OCI-LY7 (cell line): ENCODE results near the gene PKNOX1. TPM values are rescaled to one million over a fixed set of nuclear protein-coding genes. Genes with fewer than 3 reads are reported as not detected.
"Not testable (repeated sequence)": the region's sequence is repeated elsewhere in the genome, so short reads cannot be mapped to it uniquely, and the experiment has no call there.

Experiments used
- BruUV-seq: library from RNA; stranded (reverse); fragments of 400-500 nt; replicated peaks from 2 replicates; lab custom pipeline; 2021; lab: Mats Ljungman, UMichigan
- CTCF ChIA-PET: fragments of 300-600 bp; sonication (Branson Sonifier 250); formaldehyde crosslinking; loops from one replicate; lab custom pipeline; 2022; ENCODE audit warnings: antibody characterized with exemption; ENCODE audit not compliant: unreplicated experiment; lab: Charles Lee
- POLR2A ChIA-PET: fragments of 300-600 bp; sonication (Branson Sonifier 250); formaldehyde crosslinking; loops from one replicate; lab custom pipeline; 2022; ENCODE audit warnings: antibody characterized with exemption; lab: Charles Lee
- DNase-seq: peaks from one replicate; pipeline ENCODE4 v3.0.0-alpha.2; 2015; ENCODE audit warnings: low spot score
- H2AFZ ChIP-seq: fragments of 200-600 bp; sonication (generic), shearing (Covaris generic); 2 replicates; pipeline ENCODE4 v1.6.1; 2014; ENCODE audit warnings: mild to moderate bottlenecking, antibody characterized with exemption, low read length, moderate library complexity
- H3K27ac ChIP-seq: fragments of 200-600 bp; sonication (generic); 2 replicates; pipeline ENCODE4 v1.5.1; 2014; ENCODE audit warnings: mixed run types, low read depth, mild to moderate bottlenecking, moderate library complexity, low read length, inconsistent platforms; ENCODE audit not compliant: poor library complexity, severe bottlenecking
- H3K36me3 ChIP-seq: fragments of 200-600 bp; sonication (generic); 2 replicates; pipeline ENCODE4 v1.6.1; 2014; ENCODE audit warnings: mild to moderate bottlenecking, antibody characterized with exemption, low read length, moderate library complexity, mixed read lengths; ENCODE audit not compliant: insufficient read depth
- H3K4me1 ChIP-seq: fragments of 200-600 bp; sonication (generic); 2 replicates; pipeline ENCODE4 v1.5.1; 2014; ENCODE audit warnings: mild to moderate bottlenecking, low read length; ENCODE audit not compliant: insufficient read depth, poor library complexity, severe bottlenecking
- H3K4me2 ChIP-seq: fragments of 200-600 bp; sonication (generic); 2 replicates; pipeline ENCODE4 v1.6.1; 2014; ENCODE audit warnings: mild to moderate bottlenecking, low read length
- H3K4me3 ChIP-seq: fragments of 200-600 bp; sonication (generic); 2 replicates; pipeline ENCODE4 v1.5.1; 2014; ENCODE audit warnings: mild to moderate bottlenecking, low read depth, low read length; ENCODE audit not compliant: poor library complexity, severe bottlenecking
- H3K79me2 ChIP-seq: fragments of 200-600 bp; sonication (generic); 2 replicates; pipeline ENCODE4 v1.6.1; 2016; ENCODE audit warnings: low read depth, mild to moderate bottlenecking, low read length, moderate library complexity, mixed read lengths; ENCODE audit not compliant: insufficient read depth
- H3K9me2 ChIP-seq: fragments of 200-600 bp; sonication (generic); 2 replicates; pipeline ENCODE4 v1.6.1; 2016; ENCODE audit warnings: mild to moderate bottlenecking, low read length, mixed read lengths; ENCODE audit not compliant: insufficient read depth
- H3K9me3 ChIP-seq: fragments of 200-600 bp; sonication (generic); 2 replicates; pipeline ENCODE4 v1.6.1; 2014; ENCODE audit warnings: mild to moderate bottlenecking, mixed run types, low read length, mixed read lengths
- H4K20me1 ChIP-seq: fragments of 200-600 bp; sonication (generic); 2 replicates; pipeline ENCODE4 v1.6.1; 2014; ENCODE audit warnings: mild to moderate bottlenecking, antibody characterized with exemption, low read length, moderate library complexity, mixed read lengths; ENCODE audit not compliant: insufficient read depth
- EZH2phosphoT487 ChIP-seq: fragments of 200-600 bp; sonication (generic); IDR thresholded peaks from 2 replicates; pipeline ENCODE4 v1.6.1; 2018; ENCODE audit warnings: low read depth, borderline replicate concordance, mild to moderate bottlenecking, mixed run types, antibody characterized with exemption, low read length, moderate library complexity, mixed read lengths
- intact Hi-C: fragments of 100-400 bp; cut with micrococcal nuclease; formaldehyde crosslinking; loops from one replicate; pipeline ENCODE4 v1.10.0; 2022; ENCODE audit not compliant: unreplicated experiment
- total RNA-seq, 2 experiments: library from RNA; depleted of rRNA in 1 of 2; stranded (reverse); fragments of >200 nt in 1 of 2; shearing (Covaris generic) in 1 of 2; gene quantifications; 2 replicates each; pipeline ENCODE4 v1.2.3, GENCODE V29; 2014 to 2022
- TF ChIP-seq, protein P1 (sequence below): fragments of 200-600 bp; sonication (generic); conservative IDR thresholded peaks from 2 replicates; pipeline ENCODE4 v1.5.1; 2014; ENCODE audit warnings: mild to moderate bottlenecking, antibody characterized with exemption, low read length, moderate library complexity, mixed read lengths

PKNOX1 gene
- total RNA-seq, 2 experiments from 2014 or later: 23.7 to 32.9 TPM

DNA sequence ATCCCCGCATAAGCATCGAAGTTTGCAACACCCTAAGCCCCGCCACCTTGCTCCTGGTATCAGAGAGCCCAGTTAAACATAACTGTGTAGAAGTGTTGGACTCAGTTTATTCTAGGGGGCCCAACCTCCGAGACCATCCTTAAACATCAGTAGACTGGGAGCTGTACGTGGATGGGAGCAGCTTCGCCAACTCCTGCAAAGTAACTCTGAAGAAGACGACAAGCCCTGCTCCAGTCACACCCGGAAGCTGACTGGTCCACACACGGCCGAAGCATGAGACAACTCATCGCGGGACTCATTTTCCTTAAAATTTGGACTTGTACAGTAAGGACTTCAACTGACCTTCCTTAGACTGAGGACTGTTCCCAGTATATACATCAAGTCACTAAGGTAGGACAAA lies 40.4 kb upstream of the PKNOX1 start:
- POLR2A ChIA-PET: interaction anchor here (0.6 kb wide), 2 partner anchors 35 to 380 kb away, joined by 4 to 5 read pairs; no protein-coding TSS in a partner anchor
- intact Hi-C loops, DNase-seq, H3K4me3 ChIP-seq, CTCF ChIA-PET, H3K9me3 ChIP-seq, H3K36me3 ChIP-seq, H4K20me1 ChIP-seq, H3K79me2 ChIP-seq, H3K27ac ChIP-seq, H3K4me2 ChIP-seq, H2AFZ ChIP-seq, H3K9me2 ChIP-seq, BruUV-seq: not testable (repeated sequence)
- H3K4me1 ChIP-seq: peaks cover 38% of the 10 kb centered on the region

DNA sequence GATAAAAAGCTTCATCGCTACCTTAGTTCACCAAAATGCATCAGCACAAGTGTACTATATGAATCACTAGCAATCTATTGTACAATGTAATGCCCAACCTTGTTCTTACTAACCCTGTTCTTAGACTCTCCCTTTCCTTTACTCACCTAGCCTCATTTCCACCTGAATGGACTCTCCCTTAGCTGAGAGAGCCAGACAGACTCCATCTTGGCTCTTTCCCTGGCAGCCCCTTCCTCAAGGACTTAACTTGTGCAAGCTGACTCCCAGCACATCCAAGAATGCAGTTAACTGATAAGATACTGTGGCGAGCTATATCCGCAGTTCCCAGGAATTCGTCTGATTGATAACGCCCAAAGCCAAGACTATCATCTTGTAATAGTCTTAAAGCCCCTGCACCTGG lies 38.0 kb upstream of the PKNOX1 start:
- DNase-seq, H3K36me3 ChIP-seq, H4K20me1 ChIP-seq, POLR2A ChIA-PET, H2AFZ ChIP-seq, CTCF ChIA-PET, H3K9me3 ChIP-seq, H3K4me2 ChIP-seq, H3K9me2 ChIP-seq, H3K4me3 ChIP-seq, H3K79me2 ChIP-seq, BruUV-seq, intact Hi-C loops: not testable (repeated sequence)
- H3K27ac ChIP-seq: peak overlapping the region; percentile 87
- H3K4me1 ChIP-seq: peaks cover 35% of the 10 kb centered on the region

GRCh38 chr21:42937034-42937940 lies 37.1 kb upstream of the PKNOX1 start:
- H4K20me1 ChIP-seq, H3K9me3 ChIP-seq, H3K9me2 ChIP-seq, H3K36me3 ChIP-seq, intact Hi-C loops, BruUV-seq, H3K79me2 ChIP-seq: not testable (repeated sequence)
- DNase-seq: peak; percentile 75
- H3K27ac ChIP-seq: peak overlapping the region; percentile 87
- H3K4me1 ChIP-seq: peaks cover 26% of the 10 kb centered on the region
- POLR2A ChIA-PET: interaction anchor here (0.6 to 1.1 kb wide), 4 partner anchors 8 to 787 kb away, joined by 3 read pairs; no protein-coding TSS in a partner anchor
- H2AFZ ChIP-seq: peak overlapping the region; percentile 96
- CTCF ChIA-PET: interaction anchor here (0.5 kb wide), 1 partner anchor 86 kb away, joined by 3 read pairs; no protein-coding TSS in a partner anchor
- H3K4me2 ChIP-seq: peak overlapping the region; percentile 62
- H3K4me3 ChIP-seq: peak overlapping the region; percentile 43

GRCh38 chr21:42937960-42938605 lies 36.3 kb upstream of the PKNOX1 start:
- H3K79me2 ChIP-seq: no peaks in the 10 kb centered on the region
- no peaks in the 10 kb centered on the region for H4K20me1 ChIP-seq
- peak overlapping the region; percentile 62 for H3K4me2 ChIP-seq
- peak overlapping the region; percentile 87 for H3K27ac ChIP-seq
- intact Hi-C loops: no loop called here
- no peaks in the 10 kb centered on the region for H3K36me3 ChIP-seq
- CTCF ChIA-PET: interaction anchor here (0.5 kb wide), 1 partner anchor 87 kb away, joined by 3 read pairs; no protein-coding TSS in a partner anchor
- H2AFZ ChIP-seq: peak overlapping the region; percentile 96; the same call in 1 of the 2 replicates
- no peaks in the 10 kb centered on the region for H3K9me3 ChIP-seq
- TF ChIP-seq EZH2phosphoT487: no peak
- TF ChIP-seq, protein P1, sequence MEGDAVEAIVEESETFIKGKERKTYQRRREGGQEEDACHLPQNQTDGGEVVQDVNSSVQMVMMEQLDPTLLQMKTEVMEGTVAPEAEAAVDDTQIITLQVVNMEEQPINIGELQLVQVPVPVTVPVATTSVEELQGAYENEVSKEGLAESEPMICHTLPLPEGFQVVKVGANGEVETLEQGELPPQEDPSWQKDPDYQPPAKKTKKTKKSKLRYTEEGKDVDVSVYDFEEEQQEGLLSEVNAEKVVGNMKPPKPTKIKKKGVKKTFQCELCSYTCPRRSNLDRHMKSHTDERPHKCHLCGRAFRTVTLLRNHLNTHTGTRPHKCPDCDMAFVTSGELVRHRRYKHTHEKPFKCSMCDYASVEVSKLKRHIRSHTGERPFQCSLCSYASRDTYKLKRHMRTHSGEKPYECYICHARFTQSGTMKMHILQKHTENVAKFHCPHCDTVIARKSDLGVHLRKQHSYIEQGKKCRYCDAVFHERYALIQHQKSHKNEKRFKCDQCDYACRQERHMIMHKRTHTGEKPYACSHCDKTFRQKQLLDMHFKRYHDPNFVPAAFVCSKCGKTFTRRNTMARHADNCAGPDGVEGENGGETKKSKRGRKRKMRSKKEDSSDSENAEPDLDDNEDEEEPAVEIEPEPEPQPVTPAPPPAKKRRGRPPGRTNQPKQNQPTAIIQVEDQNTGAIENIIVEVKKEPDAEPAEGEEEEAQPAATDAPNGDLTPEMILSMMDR: no peak
- DNase-seq: no peak
- POLR2A ChIA-PET: interaction anchor here (0.6 to 1.1 kb wide), 2 partner anchors 43 to 787 kb away, joined by 3 read pairs; no protein-coding TSS in a partner anchor
- H3K9me2 ChIP-seq: no peaks in the 10 kb centered on the region
- H3K4me1 ChIP-seq: peaks cover 24% of the 10 kb centered on the region
- no TSS peak for BruUV-seq
- no peak overlapping the region for H3K4me3 ChIP-seq

GRCh38 chr21:42938606-42938995 lies 35.8 kb upstream of the PKNOX1 start:
- POLR2A ChIA-PET: interaction anchor here (0.9 kb wide), 1 partner anchor 53 kb away, joined by 3 read pairs; no protein-coding TSS in a partner anchor
- H3K4me3 ChIP-seq, H2AFZ ChIP-seq, intact Hi-C loops, BruUV-seq, CTCF ChIA-PET, H3K27ac ChIP-seq, H3K79me2 ChIP-seq, H3K9me2 ChIP-seq, H3K9me3 ChIP-seq, H4K20me1 ChIP-seq, H3K4me2 ChIP-seq, H3K36me3 ChIP-seq, DNase-seq: not testable (repeated sequence)
- peaks cover 24% of the 10 kb centered on the region for H3K4me1 ChIP-seq
